ENCODE measurements around the gene LRBA. TPM values are rescaled to one million over a fixed set of nuclear protein-coding genes. Genes with fewer than 3 reads are reported as not detected.

Gene LRBA
- total RNA-seq, 1 donor from 2014 or later, result 28.2 TPM

- H3K9me3 Mint-ChIP-seq, result no peaks in the 10 kb centered on the region
- H3K4me1 Mint-ChIP-seq, result peaks cover 8% of the 10 kb centered on the region
- H3K4me3 Mint-ChIP-seq, result no peak overlapping the region
- no peak for TF ChIP-seq CTCF (conservative IDR thresholded peaks at IDR 0.05)
- no peak overlapping the region for H3K27ac Mint-ChIP-seq (ENCODE audit: unreplicated experiment)
- H3K36me3 Mint-ChIP-seq (ENCODE audit: low read depth), result no peaks in the 10 kb centered on the region
- no peak for DNase-seq (ENCODE audit: low read depth, low spot score)
- H3K27me3 Mint-ChIP-seq (ENCODE audit: low read depth), result peaks cover 13% of the 10 kb centered on the region
Measured at GRCh38 chr4:150591904-150592303, 423.2 kb downstream of the LRBA start.

GRCh38 chr4:150591406-150591805 is 423.7 kb downstream of the LRBA start:
- TF ChIP-seq CTCF (conservative IDR thresholded peaks at IDR 0.05), result no peak
- Mint-ChIP-seq H3K27me3 (ENCODE audit: low read depth) (peaks cover 17% of the 10 kb centered on the region), H3K27ac (ENCODE audit: unreplicated experiment) (peak overlapping the region; percentile 81), H3K4me1 (peaks cover 8% of the 10 kb centered on the region), H3K9me3 (no peaks in the 10 kb centered on the region), H3K4me3 (no peak overlapping the region), H3K36me3 (ENCODE audit: low read depth) (no peaks in the 10 kb centered on the region)
- DNase-seq (ENCODE audit: low read depth, low spot score), result no peak

- Mint-ChIP-seq H3K36me3 (ENCODE audit: low read depth) (no peaks in the 10 kb centered on the region), H3K27me3 (ENCODE audit: low read depth) (peaks cover 25% of the 10 kb centered on the region), H3K4me3 (no peak overlapping the region), H3K27ac (ENCODE audit: unreplicated experiment) (no peak overlapping the region), H3K9me3 (no peaks in the 10 kb centered on the region), H3K4me1 (peaks cover 8% of the 10 kb centered on the region)
- DNase-seq (ENCODE audit: low read depth, low spot score), result no peak
- no peak for TF ChIP-seq CTCF (conservative IDR thresholded peaks at IDR 0.05)
Measured at GRCh38 chr4:150590631-150591030, 424.5 kb downstream of the LRBA start.

- H3K9me3 Mint-ChIP-seq, result no peaks in the 10 kb centered on the region
- TF ChIP-seq CTCF (conservative IDR thresholded peaks at IDR 0.05), result no peak
- H3K36me3 Mint-ChIP-seq (ENCODE audit: low read depth), result no peaks in the 10 kb centered on the region
- H3K27ac Mint-ChIP-seq (ENCODE audit: unreplicated experiment), result no peak overlapping the region
- no peak overlapping the region for H3K4me3 Mint-ChIP-seq
- H3K4me1 Mint-ChIP-seq, result peaks cover 8% of the 10 kb centered on the region
- H3K27me3 Mint-ChIP-seq (ENCODE audit: low read depth), result peaks cover 40% of the 10 kb centered on the region
- DNase-seq (ENCODE audit: low read depth, low spot score), result no peak
Measured at GRCh38 chr4:150589157-150589556, 425.9 kb downstream of the LRBA start.

GRCh38 chr4:150588316-150588715 is 426.8 kb downstream of the LRBA start:
- no peaks in the 10 kb centered on the region for H3K9me3 Mint-ChIP-seq
- no peak for TF ChIP-seq CTCF (conservative IDR thresholded peaks at IDR 0.05)
- no peaks in the 10 kb centered on the region for H3K36me3 Mint-ChIP-seq (ENCODE audit: low read depth)
- peaks cover 16% of the 10 kb centered on the region for H3K4me1 Mint-ChIP-seq
- peaks cover 48% of the 10 kb centered on the region for H3K27me3 Mint-ChIP-seq (ENCODE audit: low read depth)
- no peak for DNase-seq (ENCODE audit: low read depth, low spot score)
- no peak overlapping the region for H3K27ac Mint-ChIP-seq (ENCODE audit: unreplicated experiment)
- H3K4me3 Mint-ChIP-seq, result no peak overlapping the region
